ENCODE results near the gene GGNBP2. TPM values are rescaled to one million over a fixed set of nuclear protein-coding genes. Genes with fewer than 3 reads are reported as not detected.

The GGNBP2 gene
- total RNA-seq, 4 donors from 2014 or later, result 90.5 to 124 (median 96.8) TPM

DNA sequence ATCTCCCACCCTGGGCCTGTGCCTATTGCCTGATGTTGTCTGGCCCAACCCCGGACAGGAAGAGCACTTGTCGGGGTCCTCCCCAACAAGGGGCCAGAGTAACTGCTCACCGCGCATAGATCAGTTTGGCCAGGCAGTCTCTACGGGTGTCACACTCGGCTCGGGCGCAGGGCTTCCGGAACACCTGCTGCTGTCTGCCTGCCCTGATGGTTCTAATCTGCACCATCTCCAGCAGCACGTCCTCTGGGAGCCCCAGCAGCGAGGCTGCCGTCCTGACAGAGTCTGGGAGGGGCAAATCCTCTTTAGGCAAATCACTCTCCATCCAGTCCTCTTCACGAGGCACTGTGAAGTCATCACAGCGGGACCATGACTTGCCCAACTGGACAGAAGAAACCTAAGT lies 34.1 kb upstream of the GGNBP2 start:
- DNase-seq, result no peak
- Histone ChIP-seq H3K36me3 (peaks cover 0 to 62% (median 0%) of the 10 kb centered on the region in 3 donors), H3K4me1 (no peaks in the 10 kb centered on the region), H3K27me3 (no peaks in the 10 kb centered on the region), H3K27ac (no peak overlapping the region), H3K4me3 (no peak overlapping the region), H3K9me3 (no peaks in the 10 kb centered on the region)
- TF ChIP-seq POLR2A (IDR thresholded peaks at IDR 0.05), result no peak
- TF ChIP-seq, protein P1, sequence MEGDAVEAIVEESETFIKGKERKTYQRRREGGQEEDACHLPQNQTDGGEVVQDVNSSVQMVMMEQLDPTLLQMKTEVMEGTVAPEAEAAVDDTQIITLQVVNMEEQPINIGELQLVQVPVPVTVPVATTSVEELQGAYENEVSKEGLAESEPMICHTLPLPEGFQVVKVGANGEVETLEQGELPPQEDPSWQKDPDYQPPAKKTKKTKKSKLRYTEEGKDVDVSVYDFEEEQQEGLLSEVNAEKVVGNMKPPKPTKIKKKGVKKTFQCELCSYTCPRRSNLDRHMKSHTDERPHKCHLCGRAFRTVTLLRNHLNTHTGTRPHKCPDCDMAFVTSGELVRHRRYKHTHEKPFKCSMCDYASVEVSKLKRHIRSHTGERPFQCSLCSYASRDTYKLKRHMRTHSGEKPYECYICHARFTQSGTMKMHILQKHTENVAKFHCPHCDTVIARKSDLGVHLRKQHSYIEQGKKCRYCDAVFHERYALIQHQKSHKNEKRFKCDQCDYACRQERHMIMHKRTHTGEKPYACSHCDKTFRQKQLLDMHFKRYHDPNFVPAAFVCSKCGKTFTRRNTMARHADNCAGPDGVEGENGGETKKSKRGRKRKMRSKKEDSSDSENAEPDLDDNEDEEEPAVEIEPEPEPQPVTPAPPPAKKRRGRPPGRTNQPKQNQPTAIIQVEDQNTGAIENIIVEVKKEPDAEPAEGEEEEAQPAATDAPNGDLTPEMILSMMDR (IDR thresholded peaks at IDR 0.05), result no peak

DNA sequence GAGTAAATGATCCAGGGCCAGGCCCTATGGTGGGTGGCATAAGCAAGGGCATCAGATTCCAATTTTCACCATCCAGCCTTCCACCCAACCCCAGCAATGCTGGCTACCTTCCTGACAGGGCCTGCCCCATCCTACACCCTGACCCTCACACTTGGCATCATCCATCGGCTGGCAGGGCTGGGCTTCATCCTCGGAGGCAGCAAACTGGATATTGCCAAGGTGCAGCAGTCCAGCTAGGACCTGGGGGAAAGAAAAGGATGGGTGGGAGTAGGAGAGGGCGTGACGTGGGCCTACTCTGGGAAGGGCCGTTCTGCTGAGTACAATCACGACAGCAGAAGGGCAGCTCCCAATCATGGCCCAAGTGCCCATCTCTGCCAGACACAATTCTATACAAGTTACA lies 33.5 kb upstream of the GGNBP2 start:
- no peaks in the 10 kb centered on the region for H3K9me3 ChIP-seq
- no peaks in the 10 kb centered on the region for H3K4me1 ChIP-seq
- H3K36me3 ChIP-seq, result peaks cover 0 to 57% (median 0%) of the 10 kb centered on the region in 3 donors
- no peak for DNase-seq
- no peak overlapping the region for H3K27ac ChIP-seq
- H3K4me3 ChIP-seq, result no peak overlapping the region
- TF ChIP-seq POLR2A (IDR thresholded peaks at IDR 0.05), result no peak
- TF ChIP-seq, protein P1 (IDR thresholded peaks at IDR 0.05), result no peak
- no peaks in the 10 kb centered on the region for H3K27me3 ChIP-seq

DNA sequence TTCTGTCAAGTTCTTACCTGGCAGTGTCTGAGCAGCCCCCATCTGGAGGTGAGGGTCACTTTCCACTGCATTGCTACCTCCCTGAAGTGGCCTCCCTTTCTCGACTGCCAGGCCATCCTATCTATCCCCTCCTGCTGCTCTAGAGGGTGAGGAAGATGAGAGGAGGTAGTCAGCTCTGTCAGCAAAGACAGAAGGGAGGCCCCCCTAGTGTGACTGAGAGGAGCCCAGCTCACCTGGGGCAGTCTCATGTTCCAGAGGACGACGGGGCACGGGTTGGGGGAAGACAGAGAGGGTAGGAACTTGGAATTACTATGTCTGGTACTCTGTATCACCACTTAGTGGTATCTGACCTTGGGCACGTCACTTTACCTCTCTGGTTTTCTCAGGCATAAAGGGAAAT lies 32.1 kb upstream of the GGNBP2 start:
- no peak for TF ChIP-seq POLR2A (IDR thresholded peaks at IDR 0.05)
- TF ChIP-seq, protein P1 (IDR thresholded peaks at IDR 0.05), result no peak
- Histone ChIP-seq H3K27ac (no peak overlapping the region), H3K4me1 (no peaks in the 10 kb centered on the region), H3K36me3 (peaks cover 0 to 52% (median 0%) of the 10 kb centered on the region in 3 donors), H3K9me3 (no peaks in the 10 kb centered on the region), H3K27me3 (no peaks in the 10 kb centered on the region), H3K4me3 (no peak overlapping the region)
- no peak for DNase-seq

DNA sequence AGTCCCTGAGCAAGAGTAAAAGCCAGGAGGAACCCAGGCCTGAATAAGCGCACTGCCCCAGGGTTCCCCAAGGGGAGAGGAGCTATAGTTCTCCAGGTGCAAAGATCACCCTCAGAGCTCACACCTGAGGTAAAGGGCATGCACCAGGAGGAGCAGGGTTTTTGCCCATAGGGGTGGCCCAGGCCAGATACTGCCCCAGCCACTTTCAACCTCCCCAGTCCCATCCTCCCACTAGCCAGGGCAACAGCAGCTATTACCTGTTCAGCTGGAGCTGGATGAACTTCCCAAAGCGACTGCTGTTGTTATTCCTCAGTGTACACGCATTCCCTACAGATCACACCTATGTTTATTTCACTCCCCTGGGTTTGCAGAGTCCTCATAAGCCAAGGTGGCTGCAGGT lies 29.9 kb upstream of the GGNBP2 start:
- no peak for DNase-seq

DNA sequence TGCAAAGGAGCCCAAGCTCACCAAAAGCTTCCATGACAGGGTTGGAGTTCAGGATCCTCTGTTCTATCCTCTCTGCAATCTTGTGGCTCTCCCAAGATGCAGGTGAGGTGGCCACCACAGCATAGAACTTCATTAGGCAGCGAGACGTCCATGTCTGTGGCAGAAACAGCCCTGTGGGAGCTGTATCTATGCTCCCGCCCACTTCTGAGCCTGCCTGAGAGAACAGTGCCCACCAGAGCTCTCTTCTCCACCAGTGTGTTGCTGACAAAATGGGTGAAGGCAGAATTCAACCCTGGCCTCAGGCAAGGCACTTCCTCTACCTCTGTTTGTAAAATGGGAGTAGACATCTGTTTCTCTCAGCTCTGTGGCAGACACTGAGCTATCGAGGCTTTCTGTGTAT lies 28.9 kb upstream of the GGNBP2 start:
- TF ChIP-seq, protein P1 (IDR thresholded peaks at IDR 0.05), result no peak
- no peak for TF ChIP-seq POLR2A (IDR thresholded peaks at IDR 0.05)
- DNase-seq, result no peak
- Histone ChIP-seq H3K4me1 (no peaks in the 10 kb centered on the region), H3K36me3 (peaks cover 0 to 32% (median 0%) of the 10 kb centered on the region in 3 donors), H3K4me3 (no peak overlapping the region), H3K27ac (no peak overlapping the region), H3K27me3 (no peaks in the 10 kb centered on the region), H3K9me3 (no peaks in the 10 kb centered on the region)

More for the DNA sequence above, 29.9 kb upstream of the GGNBP2 start:
- no peak for TF ChIP-seq POLR2A (IDR thresholded peaks at IDR 0.05)
- TF ChIP-seq, protein P1 (IDR thresholded peaks at IDR 0.05), result no peak
- H3K27ac ChIP-seq, result no peak overlapping the region
- H3K9me3 ChIP-seq, result no peaks in the 10 kb centered on the region
- H3K36me3 ChIP-seq, result peaks cover 0 to 42% (median 0%) of the 10 kb centered on the region in 3 donors
- H3K4me1 ChIP-seq, result no peaks in the 10 kb centered on the region
- H3K4me3 ChIP-seq, result no peak overlapping the region
- no peaks in the 10 kb centered on the region for H3K27me3 ChIP-seq

DNA sequence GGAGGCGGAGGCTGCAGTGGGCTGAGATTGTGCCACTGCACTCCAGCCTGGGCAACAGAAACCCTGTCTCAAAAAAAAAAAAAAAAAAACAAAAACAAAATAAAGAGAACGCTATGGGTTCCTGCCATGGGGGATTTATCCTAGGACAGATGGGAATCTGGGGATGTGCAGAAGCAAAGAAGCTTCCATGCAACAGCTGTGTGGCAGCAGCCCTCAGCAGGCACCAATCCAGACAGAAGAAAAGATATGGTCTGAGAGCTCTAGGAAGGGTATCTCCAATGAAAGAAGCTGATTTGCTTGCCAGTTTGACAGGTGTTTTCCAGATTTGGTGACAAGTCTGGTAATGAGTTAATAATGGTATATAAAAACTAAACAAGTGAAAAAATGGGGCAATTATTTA lies 21.6 kb upstream of the GGNBP2 start:
- no peak overlapping the region for H3K4me3 ChIP-seq
- no peak for DNase-seq
- no peaks in the 10 kb centered on the region for H3K27me3 ChIP-seq
- H3K4me1 ChIP-seq, result no peaks in the 10 kb centered on the region
- TF ChIP-seq POLR2A (IDR thresholded peaks at IDR 0.05), result no peak
- TF ChIP-seq, protein P1 (IDR thresholded peaks at IDR 0.05), result no peak
- H3K27ac ChIP-seq, result no peak overlapping the region
- H3K36me3 ChIP-seq, result peaks cover 0 to 60% (median 0%) of the 10 kb centered on the region in 3 donors
- no peaks in the 10 kb centered on the region for H3K9me3 ChIP-seq
